IPS-NIHi7 (cell line): ENCODE measurements around the gene AKAP7.

ENCODE experiments used
- DNase-seq: peaks from one replicate; pipeline ENCODE4 v3.0.0; 2012; ENCODE audit warnings: mixed read lengths; ENCODE audit errors: extremely low spot score

The AKAP7 gene

DNA sequence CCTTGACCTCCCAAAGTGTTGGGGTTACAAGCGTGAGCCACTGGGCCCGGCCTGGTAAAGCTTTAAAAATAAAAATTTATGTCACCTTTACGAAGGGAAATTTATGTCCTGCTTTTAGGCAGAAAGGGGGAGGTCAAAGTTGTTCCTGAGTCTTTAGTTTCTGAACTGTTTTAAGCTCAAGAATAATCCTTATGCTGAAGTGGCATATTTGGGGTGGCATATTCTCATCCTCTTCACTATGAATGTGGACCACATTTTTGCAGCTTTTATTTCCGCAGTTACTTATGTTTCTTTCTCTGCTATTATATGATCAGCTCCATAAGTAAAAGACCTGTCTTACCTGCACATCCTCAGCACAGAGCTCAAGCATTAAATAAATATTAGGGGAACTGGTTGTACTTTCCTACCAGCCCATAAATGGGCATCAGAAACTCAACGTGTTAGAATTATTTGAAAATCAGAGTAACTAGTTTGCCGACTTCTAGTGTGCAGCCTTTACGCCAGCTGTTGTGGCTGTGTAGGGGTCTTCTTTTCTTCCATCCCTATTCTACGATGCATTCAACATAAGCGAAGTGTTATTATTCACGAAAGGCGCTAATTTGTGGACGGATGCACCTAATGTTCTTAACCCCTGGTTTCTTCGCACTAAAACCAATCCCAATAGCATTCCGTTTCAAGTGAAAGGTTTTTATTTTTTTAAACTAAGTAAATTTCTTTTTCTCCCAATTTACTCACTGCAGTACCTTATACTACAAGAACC is 867 bp upstream of the AKAP7 start:
- no peak for DNase-seq

DNA sequence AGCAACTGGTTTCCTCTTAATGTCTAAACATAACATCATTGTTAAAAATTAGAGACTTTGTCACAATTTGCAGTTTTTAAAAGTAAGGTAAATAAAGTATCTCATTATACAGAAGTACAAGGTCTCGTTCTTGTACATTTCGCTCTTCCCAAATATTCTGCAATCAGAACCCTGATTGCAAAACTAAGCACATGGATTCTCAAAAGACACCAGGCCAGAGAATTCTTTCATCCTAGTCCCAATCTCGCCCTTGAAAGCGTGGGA is 355 bp upstream of the AKAP7 start:
- no peak for DNase-seq

DNA sequence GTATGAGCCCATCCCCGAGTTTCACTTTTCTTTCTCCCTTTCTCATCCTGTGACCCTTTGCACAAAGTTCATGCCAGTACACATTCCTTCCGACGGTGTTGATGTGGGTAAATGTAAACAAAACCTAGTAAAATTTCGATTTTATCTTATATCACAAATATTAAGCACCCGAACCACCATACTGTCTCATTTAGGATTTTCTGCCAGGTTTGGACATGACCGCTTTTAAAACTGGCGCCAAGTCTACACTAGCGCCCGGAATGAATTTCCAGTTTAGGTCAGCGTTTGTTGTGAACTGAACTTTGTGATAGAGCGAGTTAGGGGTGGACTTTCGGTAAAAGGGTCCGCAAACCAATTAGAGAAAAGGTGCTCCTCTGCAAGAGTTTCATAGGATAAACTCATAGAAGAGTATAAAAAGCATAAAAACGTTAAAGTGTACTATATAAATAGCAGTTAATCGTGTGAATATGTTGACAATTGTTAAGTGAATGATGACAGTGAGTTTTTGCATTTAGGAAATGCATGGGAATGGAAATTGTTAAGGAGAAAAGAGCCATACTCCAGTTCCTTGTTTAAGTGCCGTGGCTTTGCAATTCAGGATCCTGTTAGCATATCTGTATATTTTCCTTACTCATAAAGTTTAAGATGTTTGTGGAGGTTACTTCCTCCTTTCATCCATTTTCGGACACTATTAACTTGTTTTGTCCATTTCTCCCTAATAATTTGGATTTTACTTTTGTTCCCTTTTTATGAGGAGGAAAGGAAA is 937 bp downstream of the AKAP7 start:
- no peak for DNase-seq

DNA sequence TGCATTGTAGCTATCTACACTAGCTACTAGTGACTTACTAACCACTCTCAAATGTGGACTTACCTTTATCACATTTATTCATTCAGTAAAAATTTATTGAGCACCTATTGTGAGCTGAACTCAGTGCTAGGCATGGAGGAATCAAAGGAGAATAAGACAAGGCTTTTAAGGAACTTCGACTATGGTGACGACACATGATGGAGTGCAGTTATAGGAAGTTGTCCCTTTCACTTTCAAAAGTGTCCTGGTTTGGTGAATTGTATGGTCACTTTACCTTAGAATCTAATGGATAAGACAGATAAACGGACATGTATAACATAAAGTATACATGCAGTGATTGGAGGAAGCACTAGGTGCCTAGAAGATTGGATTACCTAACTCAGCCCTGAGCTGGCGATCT is 4.3 kb downstream of the AKAP7 start:
- DNase-seq = no peak

DNA sequence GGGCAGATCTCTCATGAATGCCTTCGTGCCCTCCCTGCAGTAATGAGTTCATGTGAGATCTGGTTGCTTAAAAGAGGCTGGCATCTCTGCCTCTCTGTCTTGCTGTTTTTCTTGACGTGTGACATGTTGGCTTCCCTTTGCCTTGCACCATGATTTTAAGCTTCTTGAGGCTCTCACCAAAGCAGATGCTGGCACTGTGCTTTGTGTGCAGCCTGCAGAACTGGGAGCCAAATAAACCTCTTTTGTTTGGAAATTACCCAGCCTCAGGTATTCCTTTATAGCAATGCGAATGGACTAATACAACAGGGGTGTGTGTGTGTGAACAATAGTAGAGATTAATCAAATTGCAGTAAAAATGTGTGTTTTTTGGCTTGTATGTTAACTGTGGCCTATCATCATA is 8.1 kb downstream of the AKAP7 start:
- DNase-seq = no peak

DNA sequence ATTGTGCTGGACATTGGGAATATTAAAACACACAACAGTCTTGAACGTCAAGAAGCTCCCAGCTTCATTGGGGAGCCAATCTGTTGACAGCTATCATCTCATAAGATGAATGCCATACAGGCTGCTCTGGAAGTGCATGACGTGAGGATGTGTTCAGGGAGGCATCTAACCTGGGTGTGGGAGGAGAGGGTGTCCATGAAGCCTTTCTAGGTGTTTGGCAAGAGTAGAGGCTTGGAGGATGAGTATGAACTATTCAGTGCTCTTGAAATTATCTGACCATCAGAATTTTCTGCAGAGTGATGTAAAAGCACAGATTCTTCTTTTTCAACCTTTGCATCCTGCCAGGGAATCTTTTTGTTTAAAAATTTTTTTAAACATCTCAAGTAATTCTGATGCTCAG is 11.6 kb downstream of the AKAP7 start:
- no peak for DNase-seq

DNA sequence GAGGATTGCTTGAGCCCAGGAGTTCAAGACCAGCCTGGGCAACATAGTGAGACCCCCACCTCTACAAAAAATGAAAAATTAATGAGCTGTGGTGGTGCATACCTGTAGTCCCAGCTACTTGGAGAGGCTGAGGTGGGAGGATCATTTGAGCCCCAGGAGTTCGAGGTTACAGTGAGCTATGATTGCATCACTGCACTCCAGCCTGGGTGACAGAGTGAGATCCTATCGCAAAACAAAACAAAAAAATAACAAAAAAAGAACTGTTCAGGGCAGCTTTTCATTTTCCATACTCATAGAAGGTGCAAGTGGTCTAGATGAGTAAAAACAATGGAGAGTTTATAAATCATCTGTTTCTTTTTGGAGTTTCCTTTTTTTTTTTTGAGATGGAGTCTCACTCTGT is 21.1 kb downstream of the AKAP7 start:
- DNase-seq = no peak

DNA sequence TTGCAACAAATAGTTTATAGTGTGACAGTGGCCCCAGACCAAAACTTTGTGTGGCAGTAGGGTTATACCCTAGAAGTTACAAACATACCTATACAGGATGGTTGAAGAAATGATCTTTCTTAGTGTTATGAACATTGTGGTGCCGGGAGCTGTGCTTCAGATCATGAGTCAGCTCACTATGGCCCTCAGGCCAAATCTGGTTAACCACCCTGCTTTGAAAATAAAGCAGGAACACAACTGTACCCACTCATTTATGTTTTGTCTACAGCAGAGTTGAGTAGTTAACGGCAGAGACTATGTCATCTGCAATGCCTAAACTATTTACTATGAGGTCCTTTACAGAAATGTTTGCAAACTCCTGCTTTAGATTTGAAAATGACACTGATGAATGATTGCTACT is 24.3 kb downstream of the AKAP7 start:
- DNase-seq = no peak

DNA sequence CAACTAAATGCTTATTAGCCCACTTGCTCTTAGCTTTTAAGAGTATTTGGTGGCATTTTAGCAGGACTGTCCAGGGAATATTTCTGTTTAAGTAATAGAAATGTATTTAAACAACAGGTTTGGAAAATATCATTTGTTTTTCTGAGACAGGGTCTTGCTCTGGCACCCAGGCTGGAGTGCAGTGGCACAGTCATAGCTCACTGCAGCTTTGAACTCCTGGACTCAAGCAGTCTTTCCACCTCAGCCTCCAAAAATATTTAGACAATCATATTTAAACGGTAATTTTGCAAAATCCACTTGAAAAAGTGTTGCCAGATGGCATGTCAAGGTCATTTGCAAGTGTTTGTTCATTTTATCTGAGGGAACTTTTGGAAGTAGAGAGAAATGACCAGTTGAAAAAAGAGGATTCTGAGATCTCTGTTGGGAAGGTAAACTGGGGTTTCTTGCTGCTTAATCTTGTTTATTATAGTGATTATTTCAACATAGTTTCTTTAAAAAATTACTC is 25.0 kb downstream of the AKAP7 start:
- no peak for DNase-seq

DNA sequence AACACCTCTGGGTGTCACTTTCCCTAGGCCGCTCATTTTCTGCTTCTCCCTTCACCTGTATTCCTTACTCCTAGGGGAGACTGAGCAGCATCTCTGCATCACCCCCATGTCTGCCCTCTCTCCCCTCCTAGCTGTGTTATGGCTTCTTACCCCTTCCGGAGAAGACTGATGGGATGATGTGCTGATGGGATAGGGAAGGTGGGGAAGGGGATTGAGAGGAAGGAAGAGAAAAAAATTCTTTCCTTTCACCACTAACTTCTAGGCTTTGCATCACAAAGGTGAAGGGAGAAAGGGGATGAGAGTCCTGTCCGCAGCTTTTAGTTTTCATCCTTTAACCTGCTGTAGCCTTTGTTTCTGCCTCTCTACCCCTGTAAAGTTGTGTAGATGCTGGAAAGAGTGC is 26.7 kb downstream of the AKAP7 start:
- DNase-seq = peak; percentile 31

DNA sequence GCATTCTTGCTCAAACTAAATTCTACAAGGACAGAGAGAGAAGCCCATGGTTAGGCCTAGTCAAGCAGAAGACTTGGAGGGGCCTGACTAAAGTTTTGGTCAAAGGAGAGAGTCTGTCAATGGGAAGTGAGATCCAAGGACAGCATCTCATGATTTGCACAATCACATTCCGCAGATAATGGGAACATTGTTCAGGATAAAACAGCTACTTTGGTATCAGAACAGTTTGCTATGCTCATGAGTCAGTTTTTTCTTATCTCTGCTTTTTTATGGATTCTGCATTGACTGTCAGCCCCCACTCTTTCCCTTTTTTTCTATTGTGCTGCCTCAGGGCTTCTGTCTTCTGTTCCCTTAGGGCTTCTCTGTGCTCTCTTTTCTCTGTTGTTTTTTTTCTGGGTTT is 28.6 kb downstream of the AKAP7 start:
- no peak for DNase-seq

DNA sequence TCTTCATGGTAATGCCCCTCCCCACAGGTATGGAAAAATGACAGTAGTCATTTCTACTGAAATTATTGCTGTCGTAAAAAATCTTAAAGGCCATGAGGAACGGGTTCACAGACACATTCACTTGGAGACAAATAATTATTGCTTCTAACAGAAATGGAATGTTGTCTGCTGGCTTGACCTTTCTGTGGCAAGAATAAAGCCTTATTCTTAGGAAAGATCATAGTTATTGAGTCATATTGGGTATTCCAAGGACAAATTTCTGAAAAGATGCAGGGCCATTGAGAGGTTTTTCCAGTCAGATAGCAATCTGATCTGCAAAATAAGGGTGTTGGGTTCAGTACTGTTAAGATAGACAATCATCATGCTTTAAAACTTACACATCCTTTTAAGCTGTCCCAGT is 29.2 kb downstream of the AKAP7 start:
- DNase-seq = no peak

DNA sequence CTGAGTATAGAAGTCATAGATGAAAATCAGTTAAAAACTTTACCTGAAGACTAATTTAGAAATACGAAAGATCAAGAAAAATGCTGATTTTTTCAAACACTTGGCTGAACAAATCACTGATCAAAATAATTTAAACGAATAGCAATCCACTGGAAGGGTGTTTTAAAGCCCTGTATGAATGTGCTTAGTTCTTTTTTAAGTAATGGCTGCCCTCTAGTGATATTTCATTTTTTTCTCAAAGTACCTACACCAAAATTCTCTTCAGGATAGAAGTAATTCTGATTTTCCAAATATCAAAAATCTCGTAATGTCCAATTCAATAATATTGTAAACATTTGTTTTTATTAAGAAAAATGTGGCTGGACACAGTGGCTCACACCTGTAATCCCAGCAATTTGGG is 32.5 kb downstream of the AKAP7 start:
- no peak for DNase-seq

DNA sequence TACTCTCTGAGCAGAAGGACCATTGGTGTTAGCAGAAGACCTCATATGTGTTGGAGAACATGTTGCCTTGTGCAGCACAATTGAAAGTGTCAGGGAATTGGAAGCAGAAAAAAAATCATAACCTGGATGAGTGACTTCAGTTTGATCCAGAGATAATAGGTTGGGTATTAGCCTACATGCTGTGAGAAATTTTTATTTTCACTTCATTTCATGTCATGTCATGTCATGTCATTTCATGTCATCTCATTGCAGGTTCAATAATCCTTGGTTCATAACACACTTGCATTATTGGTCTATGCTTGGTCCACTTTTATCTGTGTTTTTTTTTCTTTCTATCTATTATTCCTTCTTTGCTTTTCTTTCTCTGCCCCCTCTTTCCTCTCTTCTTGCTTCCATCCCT is 34.3 kb downstream of the AKAP7 start:
- DNase-seq = no peak

DNA sequence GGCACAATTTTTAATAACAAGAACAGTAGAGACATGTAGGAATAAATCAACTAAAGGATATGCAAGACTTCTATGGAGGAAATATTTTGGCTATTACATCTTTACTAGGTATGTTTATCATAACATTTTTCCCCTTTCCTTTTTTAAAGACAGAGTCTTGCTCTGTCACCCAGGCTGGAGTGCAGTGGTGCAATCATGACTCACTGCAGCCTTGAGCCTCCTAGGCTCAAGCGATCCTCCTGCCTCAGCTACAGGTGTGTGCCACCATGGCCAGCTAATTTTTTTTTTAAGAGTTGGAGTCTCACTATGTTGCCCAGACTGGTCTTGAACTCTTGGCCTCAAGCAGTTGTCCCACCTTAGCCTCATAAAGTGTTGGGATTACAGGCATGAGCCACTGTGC is 37.0 kb downstream of the AKAP7 start:
- no peak for DNase-seq

DNA sequence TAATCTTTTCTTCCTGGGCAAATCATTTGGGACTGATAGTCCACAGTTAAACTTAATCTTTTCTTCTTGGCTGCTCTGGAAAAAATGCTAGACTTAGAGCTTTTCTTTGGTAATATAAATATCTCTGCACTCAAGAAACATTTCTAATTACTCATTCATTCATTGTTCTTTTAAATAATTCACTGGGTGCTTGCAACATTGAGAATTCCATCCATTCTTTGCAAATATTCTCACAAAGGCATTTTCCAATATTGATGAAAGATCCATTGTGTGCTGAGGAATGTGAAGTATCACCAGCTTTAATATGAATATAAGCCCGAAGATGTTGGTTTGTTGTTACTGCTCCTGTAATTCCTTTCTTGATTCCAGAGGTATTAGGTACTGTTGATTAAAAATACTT is 38.4 kb downstream of the AKAP7 start:
- no peak for DNase-seq

DNA sequence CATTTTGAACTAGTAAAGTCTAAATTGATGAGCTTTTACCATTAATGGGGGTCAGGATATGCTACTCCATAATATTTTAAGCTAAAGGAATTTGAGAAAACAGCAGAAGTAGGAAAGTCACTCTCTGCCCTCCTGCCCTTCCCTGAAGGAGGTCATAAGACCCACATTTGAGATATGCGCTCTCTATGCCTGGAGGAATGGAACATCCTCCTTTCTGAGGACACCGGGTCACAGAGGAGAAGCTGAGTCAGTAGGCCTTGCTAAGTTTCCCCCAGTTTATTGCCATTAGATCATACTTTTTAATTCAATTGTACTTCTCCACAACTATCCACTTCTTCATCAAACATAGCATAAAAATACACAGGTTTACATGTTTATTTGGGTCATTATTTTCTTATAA is 40.3 kb downstream of the AKAP7 start:
- no peak for DNase-seq

DNA sequence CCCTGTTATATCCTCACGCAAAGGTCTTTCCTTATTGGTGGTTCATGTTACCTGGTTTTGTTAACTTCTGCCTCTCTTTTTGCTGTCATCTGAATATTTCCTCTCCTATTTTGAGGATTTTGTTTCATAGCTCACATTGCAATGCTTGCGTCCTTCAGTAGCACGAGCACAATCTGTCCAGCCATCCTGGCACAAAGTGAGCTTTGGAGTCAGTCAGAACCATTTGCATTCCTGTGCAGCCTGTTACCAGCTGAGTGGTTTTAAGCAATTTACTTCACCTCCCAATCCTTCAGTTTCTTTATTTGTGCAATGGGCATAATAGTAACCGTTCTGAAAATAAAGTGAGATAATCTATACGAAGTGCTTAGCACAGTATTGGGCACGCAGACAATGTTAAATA is 42.7 kb downstream of the AKAP7 start:
- no peak for DNase-seq

DNA sequence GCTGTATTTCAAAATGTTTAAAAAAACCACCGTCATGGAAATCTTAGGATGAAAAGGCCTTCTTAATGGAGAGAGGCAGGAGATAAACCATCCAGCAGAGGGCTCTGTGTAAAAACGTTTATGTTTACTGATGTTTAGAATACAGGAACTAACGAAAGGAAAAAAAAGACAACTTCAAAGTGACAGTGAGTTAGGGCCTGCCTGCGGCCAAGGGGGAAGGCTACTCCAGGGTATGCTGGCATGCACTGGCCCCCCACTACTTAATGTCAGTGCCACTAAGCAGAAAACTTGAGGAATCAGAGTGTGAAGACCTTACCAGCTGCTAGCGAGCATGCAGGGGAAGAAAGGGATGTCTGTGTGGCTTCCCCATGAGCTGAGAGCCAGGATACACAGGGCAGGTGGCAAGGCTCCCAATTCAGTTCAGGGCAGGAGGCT is 47.7 kb downstream of the AKAP7 start:
- DNase-seq = peak; percentile 48

DNA sequence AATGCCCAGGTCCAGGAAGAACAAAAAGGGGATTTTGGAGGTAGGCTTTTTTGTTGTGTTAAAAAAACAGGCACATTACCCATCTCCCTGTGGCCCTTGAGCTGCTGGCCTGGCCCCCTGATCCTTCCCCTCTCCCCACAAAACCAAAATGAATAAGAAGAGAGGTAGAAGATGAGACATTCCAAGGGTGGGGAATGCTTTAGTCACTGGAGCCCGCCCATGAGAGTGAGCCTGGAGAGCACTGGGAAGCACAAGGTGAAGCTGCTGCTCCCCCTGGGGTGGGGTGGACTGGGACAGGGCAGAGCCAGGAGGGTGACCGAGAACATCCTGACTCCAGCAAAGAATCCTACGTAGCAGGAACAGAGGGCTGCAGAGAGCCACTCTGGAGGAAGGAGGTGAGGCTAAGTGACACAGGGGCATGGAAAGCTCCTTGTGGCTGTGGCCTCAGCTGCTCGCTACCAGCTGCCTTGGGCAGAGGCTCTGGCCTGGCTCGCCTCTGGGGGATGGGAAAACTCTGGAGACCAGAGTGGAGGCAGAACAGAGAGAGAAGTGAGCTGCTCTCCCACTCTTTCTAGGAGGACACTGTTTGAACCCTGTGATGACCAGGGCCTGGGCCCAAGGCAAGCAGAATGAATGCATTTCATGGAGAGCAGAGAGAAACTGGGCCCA is 48.3 kb downstream of the AKAP7 start:
- peak; percentile 27 for DNase-seq

DNA sequence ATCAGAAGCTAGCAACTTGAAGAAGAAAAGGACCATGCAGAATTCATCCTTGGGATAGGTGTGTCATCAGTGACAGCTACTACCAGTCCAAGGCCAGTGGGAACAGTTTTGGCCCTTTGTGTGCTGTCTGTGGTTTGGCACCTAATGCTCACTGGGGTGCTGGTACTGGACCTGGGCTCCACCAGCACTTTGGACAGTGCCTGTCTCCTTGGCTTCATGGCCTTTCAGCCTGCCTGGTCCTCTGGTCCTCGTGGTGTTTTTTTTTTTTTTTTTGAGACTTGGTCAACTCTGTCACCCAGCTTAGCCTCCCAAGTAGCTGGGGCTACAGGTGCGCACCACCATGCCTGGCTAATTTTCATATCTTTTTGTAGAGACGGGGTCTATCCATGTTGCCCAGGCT is 56.3 kb downstream of the AKAP7 start:
- DNase-seq = no peak

DNA sequence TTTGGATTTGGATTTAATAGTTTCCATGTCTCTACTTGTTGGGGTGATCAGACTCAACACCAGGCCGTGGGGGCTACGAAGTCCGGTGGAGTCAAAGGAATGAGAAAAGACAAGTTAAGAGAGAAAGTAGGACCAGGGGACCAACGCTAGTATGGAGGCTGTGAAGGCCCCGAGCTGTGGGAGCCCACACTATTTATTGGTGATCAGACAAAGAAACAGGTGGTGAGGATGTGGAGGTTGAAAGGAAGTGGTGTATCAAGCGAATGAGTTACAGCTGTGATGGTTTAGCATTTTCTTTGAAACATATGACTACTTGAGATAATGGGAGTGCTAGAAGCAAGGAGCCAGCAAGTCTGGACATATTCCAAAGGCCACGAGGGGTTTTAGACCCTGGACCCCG is 62.4 kb downstream of the AKAP7 start:
- no peak for DNase-seq
